ENCODE data around the gene BCL7A. TPM values are rescaled to one million over a fixed set of nuclear protein-coding genes. Genes with fewer than 3 reads are reported as not detected.
"Not testable (repeated sequence)": the region's sequence is repeated elsewhere in the genome, so short reads cannot be mapped to it uniquely, and the experiment has no call there.

Gene BCL7A
- polyA plus RNA-seq, 2 of the 4 experiments (the other 2 are of a cell fraction), result 9.2 to 9.4 TPM

DNA sequence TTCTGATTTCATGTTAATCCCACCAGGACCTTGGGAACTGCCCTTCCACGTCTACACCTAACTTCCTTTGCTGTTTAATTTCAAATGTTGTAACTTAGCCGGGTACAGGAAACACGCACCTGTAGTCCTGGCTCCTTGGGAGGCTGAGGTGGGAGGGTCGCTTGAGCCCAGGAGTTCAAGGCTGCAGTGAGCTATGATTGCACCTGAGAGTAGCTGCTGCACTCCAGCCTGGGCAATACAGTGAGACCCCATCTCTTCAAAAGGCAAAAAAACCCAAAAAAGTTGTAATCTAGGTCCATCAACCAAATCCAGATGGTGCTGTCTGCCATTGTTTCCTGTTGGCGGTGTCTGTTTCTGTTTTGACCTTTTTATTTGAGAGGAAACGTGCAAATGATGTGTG is 14.5 kb downstream of the BCL7A start (continued):
- TF ChIP-seq, protein P1, sequence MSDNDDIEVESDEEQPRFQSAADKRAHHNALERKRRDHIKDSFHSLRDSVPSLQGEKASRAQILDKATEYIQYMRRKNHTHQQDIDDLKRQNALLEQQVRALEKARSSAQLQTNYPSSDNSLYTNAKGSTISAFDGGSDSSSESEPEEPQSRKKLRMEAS (IDR thresholded peaks at IDR 0.05), result no peak
- TF ChIP-seq TFCP2L1 (CRISPR knock-in tag; IDR thresholded peaks at IDR 0.05), result no peak

DNA sequence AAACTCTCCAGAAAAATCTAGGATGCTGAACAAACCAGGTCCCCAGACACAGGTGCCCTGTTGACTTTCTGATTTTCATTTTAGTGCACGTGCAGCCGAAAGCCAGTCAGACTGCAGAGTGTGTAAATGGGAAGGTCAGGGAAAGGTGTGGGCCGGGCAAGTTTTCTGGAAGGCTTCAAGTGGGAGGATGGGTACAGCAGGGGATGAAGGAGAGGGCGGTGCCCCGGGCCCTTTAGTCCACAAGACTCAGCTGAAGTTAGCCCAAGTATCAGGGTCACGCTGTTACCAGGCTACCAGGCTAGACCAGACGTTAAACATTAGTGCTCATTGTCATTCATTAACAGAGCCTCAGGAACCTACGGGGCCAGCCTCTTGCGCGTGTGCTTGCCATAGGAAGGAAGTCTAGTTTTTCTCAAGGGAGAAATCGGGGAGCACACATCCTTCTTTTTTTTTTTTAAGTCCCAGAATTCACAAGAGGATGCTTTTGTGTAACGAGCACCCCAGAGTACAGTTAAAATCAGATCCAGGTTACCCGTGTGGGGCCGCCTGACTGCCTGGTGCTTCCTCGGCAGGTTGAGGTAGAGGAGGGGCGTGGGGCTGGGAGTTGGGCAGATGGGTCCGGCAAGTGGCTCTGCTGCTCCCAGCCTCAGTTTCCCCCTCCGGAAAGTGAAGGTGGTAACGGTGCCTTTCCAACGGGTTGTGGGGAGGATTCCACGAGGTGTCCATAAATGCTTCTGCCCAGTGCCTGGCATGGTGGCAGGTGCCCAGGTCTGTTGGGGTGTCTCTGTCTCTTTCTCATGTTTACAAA is 19.1 kb downstream of the BCL7A start:
- DNase-seq (ENCODE audit: low read depth in 1 of 2, low spot score in 1 of 2) (peak; percentile 95 to 98), FAIRE-seq (peak; percentile 92), ATAC-seq (peak; percentile 98 to 99)
- peak overlapping the region; percentile 76 for H3K4me2 ChIP-seq
- WGBS (ENCODE audit: missing lambda C conversion rate), result 19% methylated on average over 20 of the region's 21 CpGs
- H3K4me3 ChIP-seq, result no peak overlapping the region
- H3K9me3 ChIP-seq, result no peaks in the 10 kb centered on the region
- ChIA-PET POLR2A (no interaction called here), CTCF (interaction anchor here (0.6 to 4.5 kb wide), 3 partner anchors 9 to 151 kb away, joined by 3 to 22 read pairs (median 3); no protein-coding TSS in a partner anchor)
- peak overlapping the region; percentile 84 to 96 for H3K27ac ChIP-seq
- peaks cover 27% of the 10 kb centered on the region for H3K4me1 ChIP-seq
- peak; percentile 4 for TF ChIP-seq MAFK (IDR thresholded peaks at IDR 0.05; ENCODE audit: partially characterized antibody)
- TF ChIP-seq CHD2 (IDR thresholded peaks at IDR 0.05; ENCODE audit: low read length, partially characterized antibody), result peak; percentile 9
- TF ChIP-seq, protein P2, sequence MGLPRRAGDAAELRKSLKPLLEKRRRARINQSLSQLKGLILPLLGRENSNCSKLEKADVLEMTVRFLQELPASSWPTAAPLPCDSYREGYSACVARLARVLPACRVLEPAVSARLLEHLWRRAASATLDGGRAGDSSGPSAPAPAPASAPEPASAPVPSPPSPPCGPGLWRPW (IDR thresholded peaks at IDR 0.05), result no peak
- peak; percentile 73 for TF ChIP-seq BHLHE40 (IDR thresholded peaks at IDR 0.05; ENCODE audit: low read depth, low read length)
- TF ChIP-seq JUN (IDR thresholded peaks at IDR 0.05), result peak in 1 of 2 experiments; percentile 21; a peak in 2 of 5 replicates
- no peak for TF ChIP-seq HOXB5 (CRISPR knock-in tag; IDR thresholded peaks at IDR 0.05)
- TF ChIP-seq, protein P1 (IDR thresholded peaks at IDR 0.05), result peak; percentile 78
- TF ChIP-seq, protein P3, sequence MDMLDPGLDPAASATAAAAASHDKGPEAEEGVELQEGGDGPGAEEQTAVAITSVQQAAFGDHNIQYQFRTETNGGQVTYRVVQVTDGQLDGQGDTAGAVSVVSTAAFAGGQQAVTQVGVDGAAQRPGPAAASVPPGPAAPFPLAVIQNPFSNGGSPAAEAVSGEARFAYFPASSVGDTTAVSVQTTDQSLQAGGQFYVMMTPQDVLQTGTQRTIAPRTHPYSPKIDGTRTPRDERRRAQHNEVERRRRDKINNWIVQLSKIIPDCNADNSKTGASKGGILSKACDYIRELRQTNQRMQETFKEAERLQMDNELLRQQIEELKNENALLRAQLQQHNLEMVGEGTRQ (IDR thresholded peaks at IDR 0.05), result peak; percentile 78; the same call in 1 of the 2 replicates
- no peak for TF ChIP-seq CHD4 (IDR thresholded peaks at IDR 0.05; ENCODE audit: borderline replicate concordance)
- TF ChIP-seq, protein P4, sequence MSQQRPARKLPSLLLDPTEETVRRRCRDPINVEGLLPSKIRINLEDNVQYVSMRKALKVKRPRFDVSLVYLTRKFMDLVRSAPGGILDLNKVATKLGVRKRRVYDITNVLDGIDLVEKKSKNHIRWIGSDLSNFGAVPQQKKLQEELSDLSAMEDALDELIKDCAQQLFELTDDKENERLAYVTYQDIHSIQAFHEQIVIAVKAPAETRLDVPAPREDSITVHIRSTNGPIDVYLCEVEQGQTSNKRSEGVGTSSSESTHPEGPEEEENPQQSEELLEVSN (IDR thresholded peaks at IDR 0.05; ENCODE audit: borderline replicate concordance, low read depth), result peak; percentile 20; the same call in 1 of the 2 replicates
- TF ChIP-seq KDM1A (IDR thresholded peaks at IDR 0.05; ENCODE audit: low read depth), result no peak

DNA sequence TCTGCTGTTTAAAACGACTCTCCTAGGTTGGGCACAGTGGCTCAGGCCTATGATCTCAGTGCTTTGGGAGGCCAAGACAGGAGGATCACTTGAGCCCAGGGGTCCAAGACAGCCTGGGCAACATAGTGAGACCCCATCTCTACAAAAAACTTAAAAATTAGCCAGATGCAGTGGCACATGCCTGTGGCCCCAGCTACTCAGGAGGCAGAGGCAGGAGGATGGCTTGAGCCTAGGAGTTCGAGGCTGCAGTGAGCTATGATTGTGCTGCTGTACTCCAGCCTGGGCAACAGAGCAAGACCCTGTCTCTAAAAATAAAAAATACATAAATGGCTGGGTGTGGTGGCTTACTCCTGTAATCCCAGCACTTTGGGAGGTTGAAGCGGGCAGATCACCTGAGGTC is 19.8 kb downstream of the BCL7A start:
- FAIRE-seq; ATAC-seq; H3K9me3 ChIP-seq; DNase-seq (ENCODE audit: low read depth in 1 of 2, low spot score in 1 of 2); POLR2A ChIA-PET; H3K4me3 ChIP-seq: not testable (repeated sequence)
- CTCF ChIA-PET, result interaction anchor here (3.2 to 4.5 kb wide), 2 partner anchors 9 to 82 kb away, joined by 12 to 22 read pairs; no protein-coding TSS in a partner anchor
- peak overlapping the region; percentile 76 for H3K4me2 ChIP-seq
- WGBS (ENCODE audit: missing lambda C conversion rate), result 88% methylated on average over 3 of the region's 3 CpGs
- peaks cover 27% of the 10 kb centered on the region for H3K4me1 ChIP-seq
- peak overlapping the region; percentile 84 to 96 for H3K27ac ChIP-seq
- 0 out of 2 replicates have a peak, but pooled peaks have one; percentile 23 for TF ChIP-seq CHD4 (IDR thresholded peaks at IDR 0.05; ENCODE audit: borderline replicate concordance)

DNA sequence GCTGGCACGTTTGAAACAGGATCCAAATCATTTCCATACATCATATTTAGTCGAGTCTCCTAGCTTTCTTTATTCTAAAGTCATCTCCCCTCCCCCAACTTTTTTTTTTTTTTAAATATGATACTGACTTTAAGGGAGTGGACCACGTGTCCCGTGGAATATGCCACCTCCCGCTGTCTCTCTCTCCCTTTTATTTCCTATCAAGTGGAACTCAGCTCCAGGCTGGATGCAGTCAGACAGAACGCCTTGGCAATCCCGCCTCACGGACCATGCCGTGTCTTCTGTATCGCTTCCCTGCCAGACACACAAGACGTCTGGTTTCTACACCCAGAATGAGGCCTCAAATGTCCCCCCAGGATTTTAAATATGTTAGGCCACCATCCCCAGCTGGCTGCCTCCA is 21.2 kb downstream of the BCL7A start:
- ATAC-seq (no peak), DNase-seq (ENCODE audit: low read depth in 1 of 2, low spot score in 1 of 2) (no peak), FAIRE-seq (no peak)
- TF ChIP-seq FOXS1 (CRISPR knock-in tag; IDR thresholded peaks at IDR 0.05) (no peak), HOXB13 (CRISPR knock-in tag; IDR thresholded peaks at IDR 0.05; ENCODE audit: low read depth) (no peak), ZSCAN20 (CRISPR knock-in tag; IDR thresholded peaks at IDR 0.05) (no peak), POLR2AphosphoS2 (conservative IDR thresholded peaks at IDR 0.05; ENCODE audit: low read length) (no peak), TP53 (CRISPR knock-in tag; IDR thresholded peaks at IDR 0.05) (no peak)
- TF ChIP-seq, protein P5, sequence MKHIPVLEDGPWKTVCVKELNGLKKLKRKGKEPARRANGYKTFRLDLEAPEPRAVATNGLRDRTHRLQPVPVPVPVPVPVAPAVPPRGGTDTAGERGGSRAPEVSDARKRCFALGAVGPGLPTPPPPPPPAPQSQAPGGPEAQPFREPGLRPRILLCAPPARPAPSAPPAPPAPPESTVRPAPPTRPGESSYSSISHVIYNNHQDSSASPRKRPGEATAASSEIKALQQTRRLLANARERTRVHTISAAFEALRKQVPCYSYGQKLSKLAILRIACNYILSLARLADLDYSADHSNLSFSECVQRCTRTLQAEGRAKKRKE (CRISPR knock-in tag; IDR thresholded peaks at IDR 0.05; ENCODE audit: low read depth), result no peak
- TF ChIP-seq, protein P6, sequence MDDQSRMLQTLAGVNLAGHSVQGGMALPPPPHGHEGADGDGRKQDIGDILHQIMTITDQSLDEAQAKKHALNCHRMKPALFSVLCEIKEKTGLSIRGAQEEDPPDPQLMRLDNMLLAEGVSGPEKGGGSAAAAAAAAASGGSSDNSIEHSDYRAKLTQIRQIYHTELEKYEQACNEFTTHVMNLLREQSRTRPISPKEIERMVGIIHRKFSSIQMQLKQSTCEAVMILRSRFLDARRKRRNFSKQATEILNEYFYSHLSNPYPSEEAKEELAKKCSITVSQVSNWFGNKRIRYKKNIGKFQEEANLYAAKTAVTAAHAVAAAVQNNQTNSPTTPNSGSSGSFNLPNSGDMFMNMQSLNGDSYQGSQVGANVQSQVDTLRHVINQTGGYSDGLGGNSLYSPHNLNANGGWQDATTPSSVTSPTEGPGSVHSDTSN (IDR thresholded peaks at IDR 0.05), result no peak
- TF ChIP-seq, protein P7, sequence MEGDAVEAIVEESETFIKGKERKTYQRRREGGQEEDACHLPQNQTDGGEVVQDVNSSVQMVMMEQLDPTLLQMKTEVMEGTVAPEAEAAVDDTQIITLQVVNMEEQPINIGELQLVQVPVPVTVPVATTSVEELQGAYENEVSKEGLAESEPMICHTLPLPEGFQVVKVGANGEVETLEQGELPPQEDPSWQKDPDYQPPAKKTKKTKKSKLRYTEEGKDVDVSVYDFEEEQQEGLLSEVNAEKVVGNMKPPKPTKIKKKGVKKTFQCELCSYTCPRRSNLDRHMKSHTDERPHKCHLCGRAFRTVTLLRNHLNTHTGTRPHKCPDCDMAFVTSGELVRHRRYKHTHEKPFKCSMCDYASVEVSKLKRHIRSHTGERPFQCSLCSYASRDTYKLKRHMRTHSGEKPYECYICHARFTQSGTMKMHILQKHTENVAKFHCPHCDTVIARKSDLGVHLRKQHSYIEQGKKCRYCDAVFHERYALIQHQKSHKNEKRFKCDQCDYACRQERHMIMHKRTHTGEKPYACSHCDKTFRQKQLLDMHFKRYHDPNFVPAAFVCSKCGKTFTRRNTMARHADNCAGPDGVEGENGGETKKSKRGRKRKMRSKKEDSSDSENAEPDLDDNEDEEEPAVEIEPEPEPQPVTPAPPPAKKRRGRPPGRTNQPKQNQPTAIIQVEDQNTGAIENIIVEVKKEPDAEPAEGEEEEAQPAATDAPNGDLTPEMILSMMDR (IDR thresholded peaks at IDR 0.05), result no peak
- TF ChIP-seq, protein P8, sequence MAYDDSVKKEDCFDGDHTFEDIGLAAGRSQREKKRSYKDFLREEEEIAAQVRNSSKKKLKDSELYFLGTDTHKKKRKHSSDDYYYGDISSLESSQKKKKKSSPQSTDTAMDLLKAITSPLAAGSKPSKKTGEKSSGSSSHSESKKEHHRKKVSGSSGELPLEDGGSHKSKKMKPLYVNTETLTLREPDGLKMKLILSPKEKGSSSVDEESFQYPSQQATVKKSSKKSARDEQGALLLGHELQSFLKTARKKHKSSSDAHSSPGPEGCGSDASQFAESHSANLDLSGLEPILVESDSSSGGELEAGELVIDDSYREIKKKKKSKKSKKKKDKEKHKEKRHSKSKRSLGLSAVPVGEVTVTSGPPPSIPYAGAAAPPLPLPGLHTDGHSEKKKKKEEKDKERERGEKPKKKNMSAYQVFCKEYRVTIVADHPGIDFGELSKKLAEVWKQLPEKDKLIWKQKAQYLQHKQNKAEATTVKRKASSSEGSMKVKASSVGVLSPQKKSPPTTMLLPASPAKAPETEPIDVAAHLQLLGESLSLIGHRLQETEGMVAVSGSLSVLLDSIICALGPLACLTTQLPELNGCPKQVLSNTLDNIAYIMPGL (CRISPR knock-in tag; IDR thresholded peaks at IDR 0.05; ENCODE audit: borderline replicate concordance), result no peak

More for the DNA sequence above, 21.2 kb downstream of the BCL7A start:
- Histone ChIP-seq H3K4me2 (no peak overlapping the region), H3K9me3 (no peaks in the 10 kb centered on the region), H3K27ac (peak overlapping the region in 1 of 2 experiments; percentile 37; a peak in 1 of 6 replicates), H3K4me3 (no peak overlapping the region), H3K4me1 (peaks cover 27% of the 10 kb centered on the region)
- CTCF ChIA-PET, result interaction anchor here (0.6 to 4.5 kb wide), 9 partner anchors 9 to 277 kb away, joined by 3 to 22 read pairs (median 4); no protein-coding TSS in a partner anchor
- WGBS (ENCODE audit: missing lambda C conversion rate), result 79% methylated on average over 11 of the region's 11 CpGs
- POLR2A ChIA-PET, result no interaction called here

All from A549 (cell line).